ENCODE results near the gene FATE1. TPM values are rescaled to one million over a fixed set of nuclear protein-coding genes. Genes with fewer than 3 reads are reported as not detected.

FATE1 gene
- polyA plus RNA-seq, 1 donor from 2014 or later: not detected

- Histone ChIP-seq H3F3A (ENCODE audit: insufficient read depth, low read length, poor library complexity, severe bottlenecking) (no peaks in the 10 kb centered on the region), H3K9ac (ENCODE audit: low read length) (no peak within 1 kb of the TSS), H4K20me1 (ENCODE audit: insufficient read depth) (no peaks in the 10 kb centered on the region), H3K9me2 (ENCODE audit: insufficient read depth, low read length) (no peaks in the 10 kb centered on the region), H3K36me3 (ENCODE audit: insufficient read depth, low read length) (no peaks in the 10 kb centered on the region), H2AFZ (ENCODE audit: low read depth, low read length) (no peak within 1 kb of the TSS), H3K4me2 (ENCODE audit: low read length) (no peak within 1 kb of the TSS), H3K27me3 (ENCODE audit: insufficient read depth, low read depth, low read length) (no peaks in the 10 kb centered on the region), H3K79me2 (replicated peaks; ENCODE audit: insufficient read depth, low read length) (no peaks in the 10 kb centered on the region), H3K4me3 (ENCODE audit: low read length) (no peak within 1 kb of the TSS), H3K9me3 (ENCODE audit: low read length) (no peaks in the 10 kb centered on the region), H3K27ac (ENCODE audit: low read length) (no peak within 1 kb of the TSS)
- no peak for TF ChIP-seq SMC3 (conservative IDR thresholded peaks at IDR 0.05; ENCODE audit: poor library complexity)
- no peak for TF ChIP-seq POLR2AphosphoS5 (IDR thresholded peaks at IDR 0.05)
- TF ChIP-seq MXI1 (conservative IDR thresholded peaks at IDR 0.05; ENCODE audit: poor library complexity, severe bottlenecking): no peak
- no peak for TF ChIP-seq REST (IDR thresholded peaks at IDR 0.05; ENCODE audit: borderline replicate concordance)
- no peak for TF ChIP-seq RAD21 (conservative IDR thresholded peaks at IDR 0.05)
- TF ChIP-seq CTCF (IDR thresholded peaks at IDR 0.05; ENCODE audit: poor library complexity, severe bottlenecking): no peak
Measured at GRCh38 chrX:151734446-151734845, 18.6 kb downstream of the FATE1 start, which contains the start of gene CNGA2. CNGA2 (plus strand) TSS chrX:151734746; CDS start chrX:151738484, 3,738 bp downstream.

- no peak overlapping the region for H3K4me3 ChIP-seq (ENCODE audit: low read length)
- H2AFZ ChIP-seq (ENCODE audit: low read depth, low read length): no peak overlapping the region
- TF ChIP-seq REST (IDR thresholded peaks at IDR 0.05; ENCODE audit: borderline replicate concordance) (no peak), TAF1 (IDR thresholded peaks at IDR 0.05; ENCODE audit: low read depth) (no peak), MXI1 (conservative IDR thresholded peaks at IDR 0.05; ENCODE audit: poor library complexity, severe bottlenecking) (no peak), CTCF (IDR thresholded peaks at IDR 0.05; ENCODE audit: poor library complexity, severe bottlenecking) (no peak), EP300 (conservative IDR thresholded peaks at IDR 0.05; ENCODE audit: poor library complexity, severe bottlenecking) (no peak), EZH2 (IDR thresholded peaks at IDR 0.05; ENCODE audit: borderline replicate concordance, insufficient read depth, low read length, poor library complexity, severe bottlenecking) (no peak), POLR2AphosphoS5 (IDR thresholded peaks at IDR 0.05) (no peak), RAD21 (conservative IDR thresholded peaks at IDR 0.05) (no peak), SMC3 (conservative IDR thresholded peaks at IDR 0.05; ENCODE audit: poor library complexity) (no peak)
- no peaks in the 10 kb centered on the region for H3K9me2 ChIP-seq (ENCODE audit: insufficient read depth, low read length)
- H3K79me2 ChIP-seq (replicated peaks; ENCODE audit: insufficient read depth, low read length): no peaks in the 10 kb centered on the region
- H3K9ac ChIP-seq (ENCODE audit: low read length): no peak overlapping the region
- no peaks in the 10 kb centered on the region for H4K20me1 ChIP-seq (ENCODE audit: insufficient read depth)
- no peaks in the 10 kb centered on the region for H3K36me3 ChIP-seq (ENCODE audit: insufficient read depth, low read length)
- H3K4me2 ChIP-seq (ENCODE audit: low read length): no peak overlapping the region
- no peaks in the 10 kb centered on the region for H3K27me3 ChIP-seq (ENCODE audit: insufficient read depth, low read depth, low read length)
- H3K27ac ChIP-seq (ENCODE audit: low read length): no peak overlapping the region
- H3F3A ChIP-seq (ENCODE audit: insufficient read depth, low read length, poor library complexity, severe bottlenecking): no peaks in the 10 kb centered on the region
- no peaks in the 10 kb centered on the region for H3K9me3 ChIP-seq (ENCODE audit: low read length)
Measured at GRCh38 chrX:151735219-151735618, 19.4 kb downstream of the FATE1 start.
